ENCODE measurements around the gene TAX1BP1. TPM values are rescaled to one million over a fixed set of nuclear protein-coding genes. Genes with fewer than 3 reads are reported as not detected.

TAX1BP1 gene
- total and polyA plus RNA-seq, 2 donors (not counting 3 experiments of a cell fraction or from before 2014, with no cell fraction given) = 77.7 to 93.2 TPM

DNA sequence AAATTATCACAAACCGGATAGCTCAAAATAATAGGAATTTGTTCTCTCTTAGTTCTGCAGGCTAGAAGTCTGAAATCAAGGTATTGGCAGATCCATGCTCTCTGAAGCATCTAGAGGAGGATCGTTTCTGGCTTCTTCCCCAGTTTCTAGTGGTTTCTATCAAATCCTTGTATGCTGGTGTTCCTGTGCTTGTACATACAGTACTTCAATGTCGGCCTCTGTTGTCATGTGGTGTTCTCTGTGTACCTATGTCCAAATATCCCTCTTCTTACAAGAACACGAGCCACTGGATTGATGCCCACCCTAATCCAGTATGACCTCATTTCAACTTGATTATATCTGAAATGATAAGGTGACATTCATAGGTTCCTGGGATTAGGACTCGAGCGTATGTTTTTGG, 9.8 kb upstream of the TAX1BP1 start:
- intact Hi-C loops (cut with micrococcal nuclease) (no loop called here), dilution Hi-C loops (cut with MboI; ENCODE audit: extremely low pct_ligation_motif_present, low sequenced_read_pairs) (no loop called here)
- ChIA-PET CTCF (interaction anchor here (0.8 to 1.9 kb wide), 2 partner anchors 15 to 67 kb away, joined by 4 to 7 read pairs; partner anchors contain the start of gene HIBADH), POLR2A (no interaction called here)
- no peak overlapping the region for H3K4me2 ChIP-seq (ENCODE audit: insufficient read depth, low read length)
- H3K4me1 ChIP-seq (ENCODE audit: control insufficient read depth, extremely low read depth, insufficient read depth, low read length) = peaks cover 3% of the 10 kb centered on the region
- TF ChIP-seq, protein P1, sequence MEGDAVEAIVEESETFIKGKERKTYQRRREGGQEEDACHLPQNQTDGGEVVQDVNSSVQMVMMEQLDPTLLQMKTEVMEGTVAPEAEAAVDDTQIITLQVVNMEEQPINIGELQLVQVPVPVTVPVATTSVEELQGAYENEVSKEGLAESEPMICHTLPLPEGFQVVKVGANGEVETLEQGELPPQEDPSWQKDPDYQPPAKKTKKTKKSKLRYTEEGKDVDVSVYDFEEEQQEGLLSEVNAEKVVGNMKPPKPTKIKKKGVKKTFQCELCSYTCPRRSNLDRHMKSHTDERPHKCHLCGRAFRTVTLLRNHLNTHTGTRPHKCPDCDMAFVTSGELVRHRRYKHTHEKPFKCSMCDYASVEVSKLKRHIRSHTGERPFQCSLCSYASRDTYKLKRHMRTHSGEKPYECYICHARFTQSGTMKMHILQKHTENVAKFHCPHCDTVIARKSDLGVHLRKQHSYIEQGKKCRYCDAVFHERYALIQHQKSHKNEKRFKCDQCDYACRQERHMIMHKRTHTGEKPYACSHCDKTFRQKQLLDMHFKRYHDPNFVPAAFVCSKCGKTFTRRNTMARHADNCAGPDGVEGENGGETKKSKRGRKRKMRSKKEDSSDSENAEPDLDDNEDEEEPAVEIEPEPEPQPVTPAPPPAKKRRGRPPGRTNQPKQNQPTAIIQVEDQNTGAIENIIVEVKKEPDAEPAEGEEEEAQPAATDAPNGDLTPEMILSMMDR (IDR thresholded peaks at IDR 0.05; ENCODE audit: extremely low read depth in 1 of 2, insufficient read depth in 1 of 2, low read depth in 1 of 2, low read length in 2 of 2) = no peak
- no peak for TF ChIP-seq POLR2A (IDR thresholded peaks at IDR 0.05; ENCODE audit: low read depth, low read length)
- TF ChIP-seq JUN (IDR thresholded peaks at IDR 0.05; ENCODE audit: borderline replicate concordance, insufficient read depth, insufficient read length, low read depth) = no peak
- no peak for TF ChIP-seq GATA2 (IDR thresholded peaks at IDR 0.05; ENCODE audit: insufficient read depth, insufficient read length, low read depth, low read length)
- no peak for TF ChIP-seq MYC (IDR thresholded peaks at IDR 0.05; ENCODE audit: low read depth, low read length)
- TF ChIP-seq, protein P2, sequence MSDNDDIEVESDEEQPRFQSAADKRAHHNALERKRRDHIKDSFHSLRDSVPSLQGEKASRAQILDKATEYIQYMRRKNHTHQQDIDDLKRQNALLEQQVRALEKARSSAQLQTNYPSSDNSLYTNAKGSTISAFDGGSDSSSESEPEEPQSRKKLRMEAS (IDR thresholded peaks at IDR 0.05; ENCODE audit: insufficient read depth, insufficient read length) = no peak
- no peak for TF ChIP-seq EZH2 (IDR thresholded peaks at IDR 0.05; ENCODE audit: borderline replicate concordance, low read depth, low read length, severe bottlenecking)
- no peak for TF ChIP-seq FOS (IDR thresholded peaks at IDR 0.05; ENCODE audit: borderline replicate concordance, insufficient read depth, low read length)
- no peaks in the 10 kb centered on the region for H4K20me1 ChIP-seq (replicated peaks; ENCODE audit: control insufficient read depth, extremely low read depth, insufficient read depth, low read length)
- no peak overlapping the region for H3K27ac ChIP-seq (ENCODE audit: insufficient read depth, low read depth, low read length)
- H3K27me3 ChIP-seq (ENCODE audit: control insufficient read depth in 2 of 2, insufficient read depth in 2 of 2, low read length in 2 of 2) = no peaks in the 10 kb centered on the region
- BruUV-seq (replicated peaks) = no TSS peak
- no peak overlapping the region for H2AFZ ChIP-seq (ENCODE audit: low read depth, low read length)
- no peaks in the 10 kb centered on the region for H3K9me1 ChIP-seq (replicated peaks; ENCODE audit: control insufficient read depth, extremely low read depth, insufficient read depth, low read length)
- H3K9me3 ChIP-seq (replicated peaks; ENCODE audit: control insufficient read depth, insufficient read depth, low read length) = no peaks in the 10 kb centered on the region
- no peak overlapping the region for H3K9ac ChIP-seq (replicated peaks; ENCODE audit: extremely low read depth, insufficient read depth, low read length)
- H3K36me3 ChIP-seq (ENCODE audit: control insufficient read depth in 2 of 2, extremely low read depth in 1 of 2, insufficient read depth in 2 of 2, low read length in 2 of 2) = no peaks in the 10 kb centered on the region
- FAIRE-seq (no peak), DNase-seq (ENCODE audit: low read depth, low spot score) (no peak)
- H3K79me2 ChIP-seq (ENCODE audit: control insufficient read depth, insufficient read depth, low read length) = no peaks in the 10 kb centered on the region
- no peak overlapping the region for H3K4me3 ChIP-seq (replicated peaks in 1 of 3; ENCODE audit: insufficient read depth in 1 of 3, low read depth in 1 of 3, low read length in 3 of 3)

Data from endothelial cell of umbilical vein (primary cell).